Smooth muscle cell (in vitro differentiated cells): ENCODE results near the gene C10orf71. TPM values are rescaled to one million over a fixed set of nuclear protein-coding genes. Genes with fewer than 3 reads are reported as not detected.

Source experiments
- DNase-seq: peaks from one replicate; lab custom pipeline; 2025; ENCODE audit not compliant: unreplicated experiment; lab: John Stamatoyannopoulos, UW
- H2AFZ ChIP-seq: fragments of 200-600 bp; sonication (generic); 2 replicates; pipeline ENCODE4 v1.6.0; 2016; ENCODE audit warnings: antibody characterized with exemption, low read depth, mild to moderate bottlenecking
- H3F3A ChIP-seq: fragments of 200-600 bp; sonication (generic); 2 replicates; pipeline ENCODE4 v1.6.0; 2017; ENCODE audit warnings: antibody characterized with exemption, low read depth
- H3K27ac ChIP-seq: fragments of 200-600 bp; sonication (generic); 2 replicates; pipeline ENCODE4 v1.5.1; 2016; ENCODE audit warnings: low read depth, mild to moderate bottlenecking
- H3K27me3 ChIP-seq: fragments of 200-600 bp; sonication (generic); 2 replicates; pipeline ENCODE4 v1.6.1; 2016; ENCODE audit warnings: low read depth, mild to moderate bottlenecking
- H3K36me3 ChIP-seq: fragments of 200-600 bp; sonication (generic); 2 replicates; pipeline ENCODE4 v1.5.1; 2016; ENCODE audit warnings: low read depth
- H3K4me1 ChIP-seq: fragments of 200-600 bp; sonication (generic); 2 replicates; pipeline ENCODE4 v1.5.1; 2016; ENCODE audit warnings: low read depth
- H3K4me2 ChIP-seq: fragments of 200-600 bp; sonication (generic); 2 replicates; pipeline ENCODE4 v1.6.0; 2016; ENCODE audit warnings: mild to moderate bottlenecking
- H3K4me3 ChIP-seq: fragments of 200-600 bp; sonication (generic); 2 replicates; pipeline ENCODE4 v1.5.1; 2016; ENCODE audit warnings: mild to moderate bottlenecking
- H3K79me2 ChIP-seq: fragments of 200-600 bp; sonication (generic); 2 replicates; pipeline ENCODE4 v1.6.0; 2016; ENCODE audit warnings: low read depth, mild to moderate bottlenecking
- H3K9ac ChIP-seq: fragments of 200-600 bp; sonication (generic); 2 replicates; pipeline ENCODE4 v1.6.0; 2016; ENCODE audit warnings: low read depth
- H3K9me3 ChIP-seq: fragments of 200-600 bp; sonication (generic); replicated peaks from 2 replicates; pipeline ENCODE4 v1.5.1; 2016; ENCODE audit warnings: low read depth
- H4K20me1 ChIP-seq: fragments of 200-600 bp; sonication (generic); 2 replicates; pipeline ENCODE4 v1.6.0; 2016; ENCODE audit warnings: low read depth
- WGBS: methylation state at CpG from one replicate; pipeline ENCODE4 v1.1.7; 2016; ENCODE audit warnings: low lambda C conversion rate; 5-methylcytosine and 5-hydroxymethylcytosine counted together
- polyA plus RNA-seq: library from polyadenylated mRNA; unstranded; fragments of >200 nt; fragmentation: Nextera tagmentation; extraction: Ambion mirVana; gene quantifications from 2 replicates; pipeline ENCODE4 v1.2.1, GENCODE V29; 2016
- total RNA-seq: library from RNA; depleted of rRNA; stranded (reverse); fragments of >200 nt; gene quantifications from 2 replicates; pipeline ENCODE4 v1.2.3, GENCODE V29; 2014
- TF ChIP-seq, protein P1 (sequence below): fragments of 200-600 bp; sonication (generic); IDR thresholded peaks from 2 replicates; pipeline ENCODE4 v1.5.1; 2017; ENCODE audit warnings: borderline replicate concordance, mild to moderate bottlenecking, antibody characterized with exemption; ENCODE audit not compliant: insufficient read depth, poor library complexity, severe bottlenecking

C10orf71 gene, protein sequence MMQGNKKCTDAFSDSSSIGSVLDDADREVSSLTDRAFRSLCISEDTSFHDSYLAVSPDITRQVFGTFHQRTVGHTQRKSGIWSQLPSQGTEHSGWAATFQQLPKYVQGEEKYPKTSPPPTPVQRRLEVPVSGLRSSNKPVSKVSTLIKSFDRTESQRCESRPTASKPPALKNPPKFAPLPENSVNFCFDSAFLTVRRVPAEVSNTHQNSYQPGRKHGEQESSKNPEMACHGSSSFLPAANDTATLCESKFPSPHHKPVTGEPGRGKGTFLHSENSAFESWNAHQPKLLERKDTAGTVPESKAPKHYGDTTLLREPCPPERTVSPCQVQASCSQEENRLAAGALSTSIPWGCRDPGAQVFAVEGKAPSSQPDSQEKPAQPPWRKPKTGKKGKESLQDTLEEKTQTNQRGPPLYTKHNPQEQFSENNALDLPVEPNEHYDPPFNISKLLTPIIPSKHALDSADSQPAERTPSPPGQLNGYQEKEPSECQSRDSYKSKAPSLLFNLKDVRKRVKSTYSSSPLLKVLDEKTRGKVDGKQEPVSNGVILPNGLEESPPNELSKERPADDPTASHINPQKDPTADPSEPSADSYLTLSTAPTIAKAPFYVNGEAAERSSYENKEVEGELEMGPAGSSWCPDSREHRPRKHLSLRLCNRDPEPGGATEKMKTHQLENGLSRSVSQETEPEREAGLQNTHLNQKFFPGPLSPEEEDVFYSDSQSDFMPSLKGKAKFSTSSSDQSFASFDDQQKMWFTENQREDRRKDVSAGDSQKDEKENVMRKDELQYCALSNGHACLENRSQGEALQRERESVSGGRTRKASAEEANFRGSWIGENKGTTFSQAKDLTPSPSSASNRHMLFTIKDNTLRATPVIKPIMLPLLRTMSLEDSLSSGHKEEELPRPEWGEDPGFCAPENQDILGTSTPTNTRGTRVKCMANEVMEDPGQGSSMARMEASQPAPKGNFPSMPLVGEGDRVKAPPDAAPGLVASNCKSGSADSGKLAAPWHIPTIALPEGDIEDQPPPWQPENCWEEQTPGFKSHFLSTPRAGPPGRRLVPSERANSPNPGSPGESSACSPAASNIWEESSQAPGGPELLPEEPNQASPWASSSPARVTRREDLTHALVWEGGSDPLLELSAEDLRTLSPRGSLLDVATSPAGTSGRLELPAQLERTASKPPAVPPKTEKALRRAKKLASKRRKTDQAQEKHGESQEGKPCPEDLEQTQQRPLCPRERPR (N-terminal part only)
- not detected in 2 replicates for total RNA-seq
- polyA plus RNA-seq: not detected in 2 replicates

GRCh38 chr10:49298983-49299815 is at the start of gene C10orf71:
Gene C10orf71, plus strand, starts transcription at chr10:49299170. Its CDS starts 23,376 bp downstream, at chr10:49322546.
- TF ChIP-seq, protein P1, sequence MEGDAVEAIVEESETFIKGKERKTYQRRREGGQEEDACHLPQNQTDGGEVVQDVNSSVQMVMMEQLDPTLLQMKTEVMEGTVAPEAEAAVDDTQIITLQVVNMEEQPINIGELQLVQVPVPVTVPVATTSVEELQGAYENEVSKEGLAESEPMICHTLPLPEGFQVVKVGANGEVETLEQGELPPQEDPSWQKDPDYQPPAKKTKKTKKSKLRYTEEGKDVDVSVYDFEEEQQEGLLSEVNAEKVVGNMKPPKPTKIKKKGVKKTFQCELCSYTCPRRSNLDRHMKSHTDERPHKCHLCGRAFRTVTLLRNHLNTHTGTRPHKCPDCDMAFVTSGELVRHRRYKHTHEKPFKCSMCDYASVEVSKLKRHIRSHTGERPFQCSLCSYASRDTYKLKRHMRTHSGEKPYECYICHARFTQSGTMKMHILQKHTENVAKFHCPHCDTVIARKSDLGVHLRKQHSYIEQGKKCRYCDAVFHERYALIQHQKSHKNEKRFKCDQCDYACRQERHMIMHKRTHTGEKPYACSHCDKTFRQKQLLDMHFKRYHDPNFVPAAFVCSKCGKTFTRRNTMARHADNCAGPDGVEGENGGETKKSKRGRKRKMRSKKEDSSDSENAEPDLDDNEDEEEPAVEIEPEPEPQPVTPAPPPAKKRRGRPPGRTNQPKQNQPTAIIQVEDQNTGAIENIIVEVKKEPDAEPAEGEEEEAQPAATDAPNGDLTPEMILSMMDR: no peak
- H3K4me2 ChIP-seq: peak within 1 kb of the TSS; percentile 24
- no peaks in the 10 kb centered on the region for H3K79me2 ChIP-seq
- no peaks in the 10 kb centered on the region for H3K9me3 ChIP-seq
- no peaks in the 10 kb centered on the region for H3K36me3 ChIP-seq
- H3K27me3 ChIP-seq: peaks cover 1% of the 10 kb centered on the region
- no peak within 1 kb of the TSS for H2AFZ ChIP-seq
- H3K4me1 ChIP-seq: peaks cover 8% of the 10 kb centered on the region
- WGBS: 74% methylated on average over 27 of the region's 27 CpGs
- DNase-seq: no peak
- H4K20me1 ChIP-seq: no peaks in the 10 kb centered on the region
- H3K4me3 ChIP-seq: no peak within 1 kb of the TSS
- H3K9ac ChIP-seq: no peak within 1 kb of the TSS
- no peaks in the 10 kb centered on the region for H3F3A ChIP-seq
- H3K27ac ChIP-seq: no peak within 1 kb of the TSS

DNA sequence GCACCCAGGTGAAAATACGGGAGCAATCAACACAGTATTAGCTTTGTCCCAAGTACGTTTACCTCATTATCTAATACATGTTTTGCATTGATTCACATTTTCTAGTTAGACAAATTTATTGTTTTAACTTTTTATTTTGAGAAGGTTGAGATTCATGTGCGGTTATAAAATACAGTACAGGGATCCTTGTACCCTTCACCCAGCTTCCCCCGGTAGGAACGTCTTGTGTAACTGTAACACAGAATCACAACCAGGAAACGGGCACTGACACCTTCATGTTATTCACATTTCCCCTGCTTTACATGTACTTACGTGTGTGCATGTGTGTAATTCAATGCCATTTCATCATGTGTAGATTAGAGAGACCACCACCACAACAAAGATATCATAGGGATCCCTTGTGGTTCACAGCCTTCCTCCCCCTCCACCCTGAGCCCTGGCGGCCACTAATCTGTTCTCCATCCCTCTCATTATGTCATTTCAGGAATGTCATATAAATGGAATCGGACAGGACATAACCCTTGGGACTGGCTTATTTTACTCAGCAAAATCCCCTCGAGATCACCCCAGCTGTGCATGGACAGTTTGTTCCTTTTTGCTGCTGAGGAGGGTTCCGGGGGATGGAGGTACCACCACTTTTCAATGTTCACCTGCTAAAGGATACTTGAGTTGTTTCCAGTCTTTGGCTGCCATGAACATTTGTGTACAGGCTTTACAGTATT is 46.5 kb upstream of the C10orf71 start:
- WGBS: 86% methylated on average over 11 of the region's 11 CpGs
- Histone ChIP-seq H3K9ac (no peak overlapping the region), H2AFZ (no peak overlapping the region), H3K9me3 (no peaks in the 10 kb centered on the region), H3K4me3 (no peak overlapping the region), H3K4me1 (no peaks in the 10 kb centered on the region), H3F3A (no peaks in the 10 kb centered on the region), H3K79me2 (no peaks in the 10 kb centered on the region), H3K27ac (no peak overlapping the region), H3K36me3 (no peaks in the 10 kb centered on the region), H4K20me1 (no peaks in the 10 kb centered on the region), H3K27me3 (peaks cover 4% of the 10 kb centered on the region), H3K4me2 (no peak overlapping the region)
- TF ChIP-seq, protein P1: no peak
- no peak for DNase-seq

- Histone ChIP-seq H3K4me2 (no peak overlapping the region), H3F3A (no peaks in the 10 kb centered on the region), H3K4me3 (no peak overlapping the region), H3K9me3 (no peaks in the 10 kb centered on the region), H2AFZ (no peak overlapping the region), H3K79me2 (no peaks in the 10 kb centered on the region), H3K9ac (no peak overlapping the region), H4K20me1 (no peaks in the 10 kb centered on the region), H3K27ac (no peak overlapping the region), H3K36me3 (no peaks in the 10 kb centered on the region), H3K27me3 (peaks cover 4% of the 10 kb centered on the region), H3K4me1 (no peaks in the 10 kb centered on the region)
- WGBS: 83% methylated on average over 2 of the region's 2 CpGs
- DNase-seq: no peak
- TF ChIP-seq, protein P1: no peak
These were observed 45.5 kb upstream of the C10orf71 start for GRCh38 chr10:49253340-49253906.
